ENCODE data around the gene ZNF558.
"Not testable (repeated sequence)": the region's sequence is repeated elsewhere in the genome, so short reads cannot be mapped to it uniquely, and the experiment has no call there.

- TF ChIP-seq CTCF, POLR2A (IDR thresholded peaks at IDR 0.05): not testable (repeated sequence)
These were observed 62.8 kb downstream of the ZNF558 start for GRCh38 chr19:8769265-8769664.
